PC-3 (cell line): ENCODE results near the gene MPPED1.

Experiments used
- CTCF ChIP-seq: fragments of 300-600 bp; sonication (generic); conservative IDR thresholded peaks from 2 replicates; pipeline ENCODE4 v1.5.1; 2017; ENCODE audit warnings: antibody characterized with exemption, low read depth, mild to moderate bottlenecking, low read length
- EZH2 ChIP-seq: fragments of 300-600 bp; sonication (generic); IDR thresholded peaks from one replicate; pipeline ENCODE4 v1.6.1; 2017; ENCODE audit warnings: antibody characterized with exemption, mild to moderate bottlenecking, low read length; ENCODE audit not compliant: unreplicated experiment
- EZH2phosphoT487 ChIP-seq: fragments of 300-600 bp; sonication (generic); IDR thresholded peaks from 2 replicates; pipeline ENCODE4 v1.6.1; 2018; ENCODE audit warnings: mild to moderate bottlenecking, antibody characterized with exemption, low read length, borderline replicate concordance

GRCh38 chr22:43447380-43447779 is 35.6 kb downstream of the MPPED1 start:
- no peak for TF ChIP-seq CTCF
- TF ChIP-seq EZH2 = no peak
- no peak for TF ChIP-seq EZH2phosphoT487
